Measurements from ENCODE around the gene SEPTIN1.

- TF ChIP-seq, protein P1, sequence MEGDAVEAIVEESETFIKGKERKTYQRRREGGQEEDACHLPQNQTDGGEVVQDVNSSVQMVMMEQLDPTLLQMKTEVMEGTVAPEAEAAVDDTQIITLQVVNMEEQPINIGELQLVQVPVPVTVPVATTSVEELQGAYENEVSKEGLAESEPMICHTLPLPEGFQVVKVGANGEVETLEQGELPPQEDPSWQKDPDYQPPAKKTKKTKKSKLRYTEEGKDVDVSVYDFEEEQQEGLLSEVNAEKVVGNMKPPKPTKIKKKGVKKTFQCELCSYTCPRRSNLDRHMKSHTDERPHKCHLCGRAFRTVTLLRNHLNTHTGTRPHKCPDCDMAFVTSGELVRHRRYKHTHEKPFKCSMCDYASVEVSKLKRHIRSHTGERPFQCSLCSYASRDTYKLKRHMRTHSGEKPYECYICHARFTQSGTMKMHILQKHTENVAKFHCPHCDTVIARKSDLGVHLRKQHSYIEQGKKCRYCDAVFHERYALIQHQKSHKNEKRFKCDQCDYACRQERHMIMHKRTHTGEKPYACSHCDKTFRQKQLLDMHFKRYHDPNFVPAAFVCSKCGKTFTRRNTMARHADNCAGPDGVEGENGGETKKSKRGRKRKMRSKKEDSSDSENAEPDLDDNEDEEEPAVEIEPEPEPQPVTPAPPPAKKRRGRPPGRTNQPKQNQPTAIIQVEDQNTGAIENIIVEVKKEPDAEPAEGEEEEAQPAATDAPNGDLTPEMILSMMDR (IDR thresholded peaks at IDR 0.05): no peak
- no peak for TF ChIP-seq POLR2A (IDR thresholded peaks at IDR 0.05)
These were observed 15.8 kb downstream of the SEPTIN1 start for GRCh38 chr16:30366511-30366910.
